OCI-LY3 (cell line): Measurements from ENCODE around the gene CD9.

Experiments used
- H2AFZ ChIP-seq: fragments of 200-600, 300-600 bp; shearing (Covaris generic); 2 replicates; pipeline ENCODE4 v1.6.0; 2014; ENCODE audit warnings: antibody characterized with exemption, low read depth, low read length
- H3K27ac ChIP-seq: fragments of 200-600, 300-600 bp; sonication (generic); 2 replicates; pipeline ENCODE4 v1.5.1; 2014; ENCODE audit warnings: mild to moderate bottlenecking, low read length, moderate library complexity, mixed read lengths
- H3K27me3 ChIP-seq: fragments of 200-600, 300-600 bp; sonication (generic); 2 replicates; pipeline ENCODE4 v1.6.1; 2014; ENCODE audit warnings: low read depth, low read length, mixed read lengths
- H3K36me3 ChIP-seq: fragments of 200-600, 300-600 bp; sonication (generic); replicated peaks from 2 replicates; pipeline ENCODE3; 2014; ENCODE audit warnings: low read depth, low read length, mixed read lengths
- H3K4me1 ChIP-seq: fragments of 300-600, 200-600 bp; sonication (generic); 2 replicates; pipeline ENCODE4 v1.6.1; 2014; ENCODE audit warnings: low read length, mixed read lengths
- H3K4me2 ChIP-seq: fragments of 200-600, 300-600 bp; sonication (generic); 2 replicates; pipeline ENCODE4 v1.6.1; 2014; ENCODE audit warnings: low read length, mixed read lengths
- H3K4me3 ChIP-seq: fragments of 300-600, 200-600 bp; sonication (generic); 2 replicates; pipeline ENCODE4 v1.5.1; 2014; ENCODE audit warnings: antibody characterized with exemption, mild to moderate bottlenecking, low read length, moderate library complexity
- H3K79me2 ChIP-seq: fragments of 300-600, 200-600 bp; shearing (Covaris generic); 2 replicates; pipeline ENCODE4 v1.6.1; 2014; ENCODE audit warnings: mild to moderate bottlenecking, low read length, mixed read lengths
- H3K9ac ChIP-seq: fragments of 300-600, 200-600 bp; shearing (Covaris generic); 2 replicates; pipeline ENCODE4 v1.6.0; 2014; ENCODE audit warnings: mild to moderate bottlenecking, low read length, moderate library complexity
- H3K9me3 ChIP-seq: fragments of 200-600, 300-600 bp; shearing (Covaris generic); 2 replicates; pipeline ENCODE4 v1.6.1; 2014; ENCODE audit warnings: low read length, mixed read lengths; ENCODE audit not compliant: insufficient read depth
- H4K20me1 ChIP-seq: fragments of 200-600, 300-600 bp; sonication (generic); 2 replicates; pipeline ENCODE4 v1.6.1; 2016; ENCODE audit warnings: low read length, mixed read lengths; ENCODE audit not compliant: insufficient read depth
- EZH2phosphoT487 ChIP-seq: fragments of 200-600 bp; shearing (Covaris generic); IDR thresholded peaks from 2 replicates; pipeline ENCODE4 v1.6.1; 2018; ENCODE audit warnings: antibody characterized with exemption, mixed run types, low read depth
- TF ChIP-seq, protein P1 (sequence below): fragments of 200-600, 300-600 bp; sonication (generic); IDR thresholded peaks from 2 replicates; pipeline ENCODE4 v1.5.1; 2014; ENCODE audit warnings: antibody characterized with exemption, low read length, low read depth

The CD9 gene

DNA sequence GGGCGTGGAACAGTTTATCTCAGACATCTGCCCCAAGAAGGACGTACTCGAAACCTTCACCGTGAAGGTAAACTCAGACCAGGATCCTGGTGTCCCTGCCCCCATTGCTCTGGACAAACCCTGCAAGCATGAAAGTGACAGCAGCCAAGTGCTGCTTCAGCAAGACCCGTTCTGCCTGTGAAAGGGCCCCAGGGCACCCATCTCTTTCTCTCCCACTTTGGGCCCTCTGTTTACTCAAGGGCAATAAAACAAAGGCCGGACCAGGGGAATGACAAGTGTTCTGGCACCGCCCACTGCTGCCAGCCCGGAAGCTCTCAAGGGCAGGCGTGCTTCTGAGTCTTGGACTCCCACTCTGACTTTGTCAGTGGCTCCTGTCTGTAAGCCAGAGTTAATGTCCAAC is 35.3 kb downstream of the CD9 start:
- TF ChIP-seq EZH2phosphoT487 = no peak
- TF ChIP-seq, protein P1, sequence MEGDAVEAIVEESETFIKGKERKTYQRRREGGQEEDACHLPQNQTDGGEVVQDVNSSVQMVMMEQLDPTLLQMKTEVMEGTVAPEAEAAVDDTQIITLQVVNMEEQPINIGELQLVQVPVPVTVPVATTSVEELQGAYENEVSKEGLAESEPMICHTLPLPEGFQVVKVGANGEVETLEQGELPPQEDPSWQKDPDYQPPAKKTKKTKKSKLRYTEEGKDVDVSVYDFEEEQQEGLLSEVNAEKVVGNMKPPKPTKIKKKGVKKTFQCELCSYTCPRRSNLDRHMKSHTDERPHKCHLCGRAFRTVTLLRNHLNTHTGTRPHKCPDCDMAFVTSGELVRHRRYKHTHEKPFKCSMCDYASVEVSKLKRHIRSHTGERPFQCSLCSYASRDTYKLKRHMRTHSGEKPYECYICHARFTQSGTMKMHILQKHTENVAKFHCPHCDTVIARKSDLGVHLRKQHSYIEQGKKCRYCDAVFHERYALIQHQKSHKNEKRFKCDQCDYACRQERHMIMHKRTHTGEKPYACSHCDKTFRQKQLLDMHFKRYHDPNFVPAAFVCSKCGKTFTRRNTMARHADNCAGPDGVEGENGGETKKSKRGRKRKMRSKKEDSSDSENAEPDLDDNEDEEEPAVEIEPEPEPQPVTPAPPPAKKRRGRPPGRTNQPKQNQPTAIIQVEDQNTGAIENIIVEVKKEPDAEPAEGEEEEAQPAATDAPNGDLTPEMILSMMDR = no peak
- Histone ChIP-seq H2AFZ (no peak overlapping the region), H3K4me1 (peaks cover 9% of the 10 kb centered on the region), H4K20me1 (no peaks in the 10 kb centered on the region), H3K79me2 (no peaks in the 10 kb centered on the region), H3K27ac (no peak overlapping the region), H3K4me3 (no peak overlapping the region), H3K27me3 (0 out of 2 replicates have a peak, but pooled peaks cover 8% of the 10 kb centered on the region), H3K9ac (no peak overlapping the region), H3K36me3 (no peaks in the 10 kb centered on the region), H3K9me3 (no peaks in the 10 kb centered on the region), H3K4me2 (no peak overlapping the region)

DNA sequence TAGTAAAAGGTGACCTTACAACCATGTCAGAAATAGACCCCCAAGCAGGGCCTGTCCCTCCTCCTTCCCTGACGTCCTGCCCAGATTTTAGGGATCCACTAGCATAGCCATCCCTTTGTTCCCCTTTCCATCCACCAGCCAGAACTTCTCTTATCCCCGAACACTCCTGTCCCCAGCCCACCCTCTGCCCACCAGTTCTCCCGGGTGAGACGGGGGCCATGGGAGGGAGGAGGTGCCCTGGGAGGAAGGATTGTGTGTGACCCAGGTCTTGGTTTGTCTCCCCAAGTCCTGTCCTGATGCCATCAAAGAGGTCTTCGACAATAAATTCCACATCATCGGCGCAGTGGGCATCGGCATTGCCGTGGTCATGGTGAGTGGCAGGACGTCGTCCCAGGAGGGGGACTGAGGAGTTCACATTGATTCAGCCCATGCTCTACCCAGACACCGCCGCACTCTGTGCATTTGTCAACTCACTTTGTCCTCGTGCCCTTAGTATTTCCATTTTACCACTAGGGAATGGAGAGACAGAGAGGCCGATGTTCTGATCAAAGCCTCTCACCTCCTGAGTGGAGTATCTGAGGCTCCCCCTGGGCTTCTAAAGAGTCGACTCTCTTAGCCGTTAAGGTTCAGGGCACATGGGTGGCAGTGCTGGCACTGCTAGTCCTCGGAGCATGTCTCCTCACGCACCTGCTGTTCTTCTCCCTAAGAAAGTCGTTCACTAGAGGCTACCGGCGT is 35.9 kb downstream of the CD9 start:
- no peaks in the 10 kb centered on the region for H4K20me1 ChIP-seq
- H3K4me1 ChIP-seq = peaks cover 3% of the 10 kb centered on the region
- H2AFZ ChIP-seq = no peak overlapping the region
- no peak overlapping the region for H3K9ac ChIP-seq
- no peaks in the 10 kb centered on the region for H3K9me3 ChIP-seq
- H3K27me3 ChIP-seq = 0 out of 2 replicates have a peak, but pooled peaks cover 4% of the 10 kb centered on the region
- no peaks in the 10 kb centered on the region for H3K79me2 ChIP-seq
- H3K4me2 ChIP-seq = no peak overlapping the region
- TF ChIP-seq, protein P1 = no peak
- no peak for TF ChIP-seq EZH2phosphoT487
- H3K4me3 ChIP-seq = no peak overlapping the region
- H3K27ac ChIP-seq = no peak overlapping the region
- H3K36me3 ChIP-seq = no peaks in the 10 kb centered on the region

DNA sequence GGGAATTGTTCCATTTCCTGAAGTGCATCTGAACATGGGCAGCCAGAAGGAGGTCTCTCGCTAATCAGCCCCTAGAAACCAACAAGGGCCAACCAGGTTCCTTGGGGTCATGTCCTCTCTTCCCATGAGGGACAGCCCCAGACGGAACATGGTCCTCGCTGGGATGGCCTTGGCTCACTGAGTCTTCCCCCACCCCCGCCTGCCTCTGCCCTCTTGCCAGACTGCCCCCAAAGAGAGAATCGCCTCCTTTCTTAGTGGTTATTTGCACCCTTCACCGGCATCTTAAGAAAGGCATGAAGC is 36.4 kb downstream of the CD9 start:
- Histone ChIP-seq H3K4me1 (no peaks in the 10 kb centered on the region), H3K9ac (no peak overlapping the region), H3K79me2 (no peaks in the 10 kb centered on the region), H3K27me3 (no peaks in the 10 kb centered on the region), H3K9me3 (no peaks in the 10 kb centered on the region), H3K36me3 (no peaks in the 10 kb centered on the region), H4K20me1 (no peaks in the 10 kb centered on the region), H2AFZ (no peak overlapping the region), H3K4me3 (no peak overlapping the region), H3K4me2 (no peak overlapping the region), H3K27ac (no peak overlapping the region)
- no peak for TF ChIP-seq EZH2phosphoT487
- TF ChIP-seq, protein P1 = no peak

DNA sequence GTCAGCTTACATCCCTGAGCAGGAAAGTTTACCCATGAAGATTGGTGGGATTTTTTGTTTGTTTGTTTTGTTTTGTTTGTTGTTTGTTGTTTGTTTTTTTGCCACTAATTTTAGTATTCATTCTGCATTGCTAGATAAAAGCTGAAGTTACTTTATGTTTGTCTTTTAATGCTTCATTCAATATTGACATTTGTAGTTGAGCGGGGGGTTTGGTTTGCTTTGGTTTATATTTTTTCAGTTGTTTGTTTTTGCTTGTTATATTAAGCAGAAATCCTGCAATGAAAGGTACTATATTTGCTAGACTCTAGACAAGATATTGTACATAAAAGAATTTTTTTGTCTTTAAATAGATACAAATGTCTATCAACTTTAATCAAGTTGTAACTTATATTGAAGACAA is 37.6 kb downstream of the CD9 start:
- no peak overlapping the region for H3K4me3 ChIP-seq
- H3K9me3 ChIP-seq = no peaks in the 10 kb centered on the region
- TF ChIP-seq, protein P1 = no peak
- no peak for TF ChIP-seq EZH2phosphoT487
- H2AFZ ChIP-seq = no peak overlapping the region
- H4K20me1 ChIP-seq = no peaks in the 10 kb centered on the region
- no peak overlapping the region for H3K27ac ChIP-seq
- H3K27me3 ChIP-seq = no peaks in the 10 kb centered on the region
- H3K36me3 ChIP-seq = no peaks in the 10 kb centered on the region
- H3K79me2 ChIP-seq = no peaks in the 10 kb centered on the region
- no peak overlapping the region for H3K9ac ChIP-seq
- H3K4me1 ChIP-seq = no peaks in the 10 kb centered on the region
- no peak overlapping the region for H3K4me2 ChIP-seq
